ENCODE measurements around the gene ERC1. TPM values are rescaled to one million over a fixed set of nuclear protein-coding genes. Genes with fewer than 3 reads are reported as not detected.

The ERC1 gene
- total and polyA plus RNA-seq, 4 donors, result 7.4 to 78.2 (median 39.8) TPM

DNA sequence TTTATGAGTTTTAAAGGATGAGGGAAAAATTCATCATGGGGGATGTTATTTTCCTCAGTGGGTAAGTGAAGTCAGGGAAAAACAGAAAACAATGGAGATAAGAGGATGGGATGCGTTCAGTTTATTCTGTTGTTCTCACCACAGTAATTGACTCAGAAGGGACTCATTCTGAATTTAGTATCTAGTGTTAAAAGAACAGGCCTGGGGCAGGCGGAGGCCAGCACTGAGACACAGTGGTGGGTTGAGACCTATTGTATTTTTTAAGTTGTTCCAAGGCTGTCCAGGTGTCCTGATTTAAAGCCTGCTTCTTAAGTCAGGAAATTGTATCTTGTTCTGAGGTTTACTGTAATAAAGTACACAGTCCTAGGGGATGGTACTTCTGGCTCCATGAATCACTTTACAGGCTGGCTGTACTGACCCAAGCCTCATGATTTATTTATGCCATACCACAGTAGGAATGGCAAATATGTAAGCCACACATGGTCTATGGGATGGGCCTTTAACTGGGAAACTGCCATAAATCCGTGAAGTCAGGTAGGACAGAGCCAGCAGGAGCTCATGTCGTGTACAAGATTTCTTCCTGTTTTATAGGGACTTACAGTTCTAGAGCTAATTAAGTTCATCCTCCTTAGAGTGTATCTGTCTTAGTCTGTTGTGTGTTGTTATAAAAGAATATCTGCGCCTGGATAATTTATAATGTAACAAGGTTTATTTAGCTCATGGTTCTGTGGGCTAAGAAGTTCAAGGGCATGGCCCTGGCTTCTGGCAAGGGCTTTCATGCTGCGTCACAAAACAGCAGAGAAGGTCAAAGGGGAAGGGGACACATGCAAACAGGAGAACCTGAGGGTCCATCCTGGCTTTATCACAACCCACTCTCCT, 359.3 kb downstream of the ERC1 start:
- Histone ChIP-seq H3K36me3 (ENCODE audit: control insufficient read depth in 4 of 4, insufficient read depth in 4 of 4, low read length in 4 of 4) (peaks cover 0 to 2% (median under 1%) of the 10 kb centered on the region in 4 donors), H3K9me3 (ENCODE audit: control insufficient read depth in 4 of 4, insufficient read depth in 3 of 4, low read length in 3 of 4) (no peaks in the 10 kb centered on the region), H3K27me3 (ENCODE audit: control insufficient read depth in 3 of 3, insufficient read depth in 3 of 3, low read length in 2 of 3) (no peaks in the 10 kb centered on the region), H3K4me3 (no peak overlapping the region), H3K9ac (ENCODE audit: insufficient read depth in 1 of 2, low read length in 2 of 2) (no peak overlapping the region), H3K4me1 (ENCODE audit: control insufficient read depth in 5 of 5, insufficient read depth in 5 of 5, low read length in 5 of 5) (peaks cover 0 to 6% (median 0%) of the 10 kb centered on the region in 5 donors), H3K27ac (ENCODE audit: low read depth in 1 of 2, low read length in 1 of 2) (no peak overlapping the region)
- WGBS, 2 donors, result 82 to 84% methylated on average over 6 of the region's 6 CpGs
- TF ChIP-seq, protein P1, sequence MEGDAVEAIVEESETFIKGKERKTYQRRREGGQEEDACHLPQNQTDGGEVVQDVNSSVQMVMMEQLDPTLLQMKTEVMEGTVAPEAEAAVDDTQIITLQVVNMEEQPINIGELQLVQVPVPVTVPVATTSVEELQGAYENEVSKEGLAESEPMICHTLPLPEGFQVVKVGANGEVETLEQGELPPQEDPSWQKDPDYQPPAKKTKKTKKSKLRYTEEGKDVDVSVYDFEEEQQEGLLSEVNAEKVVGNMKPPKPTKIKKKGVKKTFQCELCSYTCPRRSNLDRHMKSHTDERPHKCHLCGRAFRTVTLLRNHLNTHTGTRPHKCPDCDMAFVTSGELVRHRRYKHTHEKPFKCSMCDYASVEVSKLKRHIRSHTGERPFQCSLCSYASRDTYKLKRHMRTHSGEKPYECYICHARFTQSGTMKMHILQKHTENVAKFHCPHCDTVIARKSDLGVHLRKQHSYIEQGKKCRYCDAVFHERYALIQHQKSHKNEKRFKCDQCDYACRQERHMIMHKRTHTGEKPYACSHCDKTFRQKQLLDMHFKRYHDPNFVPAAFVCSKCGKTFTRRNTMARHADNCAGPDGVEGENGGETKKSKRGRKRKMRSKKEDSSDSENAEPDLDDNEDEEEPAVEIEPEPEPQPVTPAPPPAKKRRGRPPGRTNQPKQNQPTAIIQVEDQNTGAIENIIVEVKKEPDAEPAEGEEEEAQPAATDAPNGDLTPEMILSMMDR (IDR thresholded peaks at IDR 0.05; ENCODE audit: control extremely low read depth, extremely low read depth), result no peak
- DNase-seq (no peak), ATAC-seq (ENCODE audit: insufficient read depth, low FRiP score) (no peak)

DNA sequence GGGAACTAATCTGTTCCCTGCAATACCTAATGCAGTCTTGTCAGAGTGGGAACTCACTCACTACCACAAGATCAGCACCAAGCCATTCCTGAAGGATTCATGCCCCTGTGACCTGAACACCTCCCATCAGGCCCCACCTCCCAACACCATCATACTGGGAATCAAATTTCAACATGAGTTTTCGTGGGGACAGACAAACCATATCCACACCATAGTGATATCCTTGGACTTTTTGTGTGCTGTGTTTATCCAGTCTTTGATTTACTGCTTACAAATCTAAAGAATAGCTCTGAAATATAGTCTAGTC, 359.9 kb downstream of the ERC1 start:
- TF ChIP-seq, protein P1 (IDR thresholded peaks at IDR 0.05; ENCODE audit: control extremely low read depth, extremely low read depth), result no peak
- peaks cover 0 to 1% (median under 1%) of the 10 kb centered on the region in 4 donors for H3K36me3 ChIP-seq (ENCODE audit: control insufficient read depth in 4 of 4, insufficient read depth in 4 of 4, low read length in 4 of 4)
- no peak overlapping the region for H3K4me3 ChIP-seq
- no peaks in the 10 kb centered on the region for H3K27me3 ChIP-seq (ENCODE audit: control insufficient read depth in 3 of 3, insufficient read depth in 3 of 3, low read length in 2 of 3)
- no peak overlapping the region for H3K27ac ChIP-seq (ENCODE audit: low read depth in 1 of 2, low read length in 1 of 2)
- H3K9me3 ChIP-seq (ENCODE audit: control insufficient read depth in 4 of 4, insufficient read depth in 3 of 4, low read length in 3 of 4), result no peaks in the 10 kb centered on the region
- ATAC-seq (ENCODE audit: insufficient read depth, low FRiP score), result no peak
- peaks cover 0 to 11% (median 0%) of the 10 kb centered on the region in 5 donors for H3K4me1 ChIP-seq (ENCODE audit: control insufficient read depth in 5 of 5, insufficient read depth in 5 of 5, low read length in 5 of 5)
- no peak overlapping the region for H3K9ac ChIP-seq (ENCODE audit: insufficient read depth in 1 of 2, low read length in 2 of 2)
- DNase-seq, result no peak
- 89 to 90% methylated on average over 1 of the region's 1 CpG for WGBS, 2 donors

DNA sequence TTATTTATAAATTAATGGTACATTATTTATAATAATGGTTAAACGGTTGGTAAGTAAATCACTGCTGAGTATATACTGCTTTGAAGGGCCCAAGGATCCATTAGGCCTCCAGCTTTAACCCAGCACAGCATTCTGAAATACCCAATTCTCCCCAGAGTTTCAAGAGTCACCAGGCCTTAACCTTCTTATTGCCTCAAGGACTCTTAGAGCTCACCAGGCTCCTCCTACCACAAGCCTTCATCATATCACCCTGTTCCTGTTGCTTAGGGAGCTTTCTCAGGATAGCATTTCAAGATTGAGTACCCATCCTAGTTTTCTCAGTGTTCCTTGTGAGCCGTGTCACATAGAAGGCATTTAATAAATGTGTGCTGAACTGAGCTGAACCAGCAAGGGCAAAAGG, 360.9 kb downstream of the ERC1 start:
- Histone ChIP-seq H3K36me3 (ENCODE audit: control insufficient read depth in 4 of 4, insufficient read depth in 4 of 4, low read length in 4 of 4) (peaks cover 0 to 1% (median 0%) of the 10 kb centered on the region in 4 donors), H3K9ac (ENCODE audit: insufficient read depth in 1 of 2, low read length in 2 of 2) (no peak overlapping the region), H3K4me1 (ENCODE audit: control insufficient read depth in 5 of 5, insufficient read depth in 5 of 5, low read length in 5 of 5) (peaks cover 0 to 11% (median 0%) of the 10 kb centered on the region in 5 donors), H3K4me3 (no peak overlapping the region), H3K27me3 (ENCODE audit: control insufficient read depth in 3 of 3, insufficient read depth in 3 of 3, low read length in 2 of 3) (no peaks in the 10 kb centered on the region), H3K27ac (ENCODE audit: low read depth in 1 of 2, low read length in 1 of 2) (peak overlapping the region in 1 of 2 donors; percentile 33), H3K9me3 (ENCODE audit: control insufficient read depth in 4 of 4, insufficient read depth in 3 of 4, low read length in 3 of 4) (no peaks in the 10 kb centered on the region)
- TF ChIP-seq, protein P1 (IDR thresholded peaks at IDR 0.05; ENCODE audit: control extremely low read depth, extremely low read depth), result no peak
- DNase-seq, result no peak
- ATAC-seq (ENCODE audit: insufficient read depth, low FRiP score), result no peak
- 69 to 98% methylated on average over 2 of the region's 2 CpGs for WGBS, 2 donors

Data from lung (tissue), 12 donors.